HG03521 (cell line): ENCODE measurements around the gene GPR141.
"Not testable (repeated sequence)": the region's sequence is repeated elsewhere in the genome, so short reads cannot be mapped to it uniquely, and the experiment has no call there.

Experiments used
- ATAC-seq: cut with Tn5 transposase; IDR thresholded peaks from one replicate; pipeline ENCODE4 v1.9.1; 2021; ENCODE audit warnings: mild to moderate bottlenecking, moderate library complexity; ENCODE audit not compliant: unreplicated experiment

The GPR141 gene

DNA sequence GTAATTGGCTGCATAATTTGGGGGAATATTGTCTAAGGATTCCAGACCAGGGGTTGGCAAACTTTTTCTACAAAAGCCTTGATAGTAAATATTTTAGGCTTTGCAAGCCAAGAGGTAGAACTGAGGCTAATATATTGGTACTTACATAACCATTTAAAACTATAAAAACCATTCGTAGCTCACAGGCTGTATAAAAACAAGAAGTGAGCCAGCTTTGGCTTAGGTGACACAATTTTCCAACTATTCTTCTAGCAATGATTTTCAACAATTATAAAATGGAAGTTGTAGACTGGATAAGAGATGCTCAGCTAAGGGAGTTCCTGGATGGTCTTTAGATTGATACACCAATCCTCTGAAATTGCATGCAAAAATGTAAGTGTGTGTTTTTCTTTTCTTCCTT lies 1.4 kb downstream of the GPR141 start:
- ATAC-seq: no peak

DNA sequence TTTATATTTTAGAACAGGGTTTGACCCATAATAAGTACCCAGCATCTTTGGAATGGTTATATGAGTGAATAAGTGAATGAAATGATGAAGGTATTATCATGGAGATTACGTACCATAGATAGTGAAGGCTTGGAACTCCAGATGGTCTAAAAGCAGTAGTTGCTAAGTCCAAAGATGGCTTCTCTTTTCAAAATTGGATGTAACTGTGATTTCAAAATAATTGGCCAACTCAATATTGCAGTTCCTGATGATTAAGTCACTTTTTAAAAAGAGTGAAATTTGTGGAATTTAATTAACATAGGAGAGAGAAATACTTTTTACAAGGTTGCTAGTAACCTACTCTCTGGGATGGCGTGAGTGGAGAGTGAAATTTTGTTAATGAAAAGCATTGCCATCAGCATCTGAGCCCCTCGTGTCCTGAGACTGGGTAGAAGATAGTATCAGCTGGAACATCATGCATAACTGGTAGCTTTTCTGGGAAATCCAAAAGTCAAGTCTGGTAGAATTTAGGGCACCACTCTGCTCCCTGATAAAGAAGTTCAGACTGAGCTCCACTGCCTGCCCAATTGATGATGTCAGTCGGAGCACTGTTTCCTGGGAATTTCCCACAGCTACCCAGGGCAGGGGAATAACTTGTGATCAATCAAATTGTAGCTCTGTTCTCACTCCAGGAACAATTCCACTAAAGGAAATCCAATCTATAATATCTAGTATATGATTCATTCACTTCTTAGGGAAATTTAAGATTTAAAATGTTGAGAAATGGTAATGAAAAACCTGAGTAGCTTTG lies 3.2 kb downstream of the GPR141 start:
- no peak for ATAC-seq

DNA sequence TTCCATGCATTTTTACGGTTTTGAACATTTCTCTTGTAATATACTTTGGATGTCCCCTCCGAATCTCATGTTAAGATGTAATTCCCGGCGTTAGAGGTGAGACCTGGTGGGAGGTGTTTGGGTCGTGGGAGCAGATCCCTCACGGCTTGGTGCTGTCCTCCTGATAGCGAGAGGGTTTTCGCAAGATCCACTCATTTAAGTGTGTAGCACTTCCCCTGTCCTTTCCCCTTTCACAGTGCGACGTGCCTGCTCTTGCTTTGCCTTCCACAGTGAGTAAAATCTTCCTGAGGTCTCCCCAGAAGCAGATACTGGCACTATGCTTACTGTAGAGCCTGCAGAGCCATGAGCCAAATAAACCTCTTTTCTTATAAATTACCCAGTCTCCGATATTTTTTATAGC lies 6.6 kb downstream of the GPR141 start:
- no peak for ATAC-seq

DNA sequence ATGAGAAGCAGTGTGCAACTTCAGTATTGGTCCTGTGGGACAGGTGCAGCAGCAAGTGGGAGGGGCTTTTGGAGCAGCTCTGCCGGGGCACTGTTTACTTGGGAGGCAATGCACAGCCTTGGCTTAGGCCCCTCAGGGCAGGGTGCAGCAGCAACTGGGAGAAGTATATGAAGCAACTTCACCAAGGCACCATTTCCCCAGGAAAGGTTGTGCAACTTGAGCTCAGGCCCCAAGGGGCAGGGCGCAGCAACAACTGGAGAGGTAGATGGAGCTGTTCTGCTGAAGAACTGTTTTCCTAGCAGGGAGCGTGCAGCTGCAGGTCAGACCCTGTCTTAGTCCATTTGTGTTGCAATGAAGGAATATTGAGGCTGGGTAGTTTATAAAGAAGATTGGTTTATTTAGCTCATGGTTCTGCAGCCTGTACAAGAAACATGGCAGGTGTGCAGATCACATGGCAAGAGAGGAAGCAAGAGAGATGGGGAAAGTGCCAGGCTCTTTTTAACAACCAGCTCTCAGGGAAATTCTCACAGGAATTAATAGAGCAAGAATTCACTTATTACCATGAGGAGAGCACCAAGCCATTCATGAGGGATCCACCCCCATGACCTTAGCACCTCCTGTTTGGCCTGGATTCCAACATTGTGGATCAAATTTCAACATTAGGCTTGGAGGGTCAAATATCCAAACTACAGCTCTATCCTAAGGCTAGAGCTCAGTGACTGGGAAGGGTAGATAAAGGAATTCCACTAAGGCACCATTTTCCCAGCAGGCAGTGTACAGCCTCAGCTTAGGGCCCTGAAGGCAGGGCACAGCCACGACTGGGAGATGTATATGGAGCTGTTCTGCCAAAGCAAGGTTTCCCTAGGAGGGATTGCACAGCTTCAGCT lies 10.9 kb downstream of the GPR141 start:
- ATAC-seq: no peak

DNA sequence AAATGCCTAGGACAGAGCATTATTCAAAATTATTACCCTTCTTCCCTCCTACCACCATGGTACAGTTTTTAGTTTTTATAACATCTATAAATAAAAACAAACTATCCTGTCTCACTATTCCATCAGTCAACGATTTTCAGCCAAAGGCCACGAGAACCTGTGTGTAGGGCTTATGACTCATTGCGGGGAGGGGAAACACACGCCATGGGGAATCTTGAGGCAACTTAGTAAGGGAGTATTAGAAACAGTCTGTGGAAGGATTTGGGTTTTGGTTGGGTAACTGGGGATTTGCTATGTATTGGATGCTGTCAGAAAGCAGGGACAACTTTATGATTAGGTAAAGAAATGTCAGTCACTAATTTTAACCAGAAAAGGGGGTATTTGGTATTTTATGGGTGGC lies 14.7 kb downstream of the GPR141 start:
- ATAC-seq: no peak

DNA sequence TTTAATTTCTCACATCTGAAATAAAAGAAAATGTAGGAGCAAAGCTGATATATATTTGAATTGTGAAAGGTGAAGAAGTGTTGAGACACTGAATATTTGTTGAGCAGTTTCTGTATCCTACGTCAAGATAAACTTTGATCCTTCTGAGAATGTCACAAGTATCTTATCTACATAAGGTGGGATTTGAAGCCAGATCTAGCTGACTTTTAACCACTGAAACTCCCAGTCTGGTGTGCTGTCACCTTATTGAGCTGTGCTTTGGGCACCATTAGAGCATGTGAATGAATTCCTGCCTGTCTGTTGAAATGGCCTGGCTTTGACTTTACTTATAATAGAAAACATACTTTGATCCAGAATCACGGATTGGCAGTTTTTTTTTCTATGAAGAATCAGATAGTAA lies 15.2 kb downstream of the GPR141 start:
- no peak for ATAC-seq

DNA sequence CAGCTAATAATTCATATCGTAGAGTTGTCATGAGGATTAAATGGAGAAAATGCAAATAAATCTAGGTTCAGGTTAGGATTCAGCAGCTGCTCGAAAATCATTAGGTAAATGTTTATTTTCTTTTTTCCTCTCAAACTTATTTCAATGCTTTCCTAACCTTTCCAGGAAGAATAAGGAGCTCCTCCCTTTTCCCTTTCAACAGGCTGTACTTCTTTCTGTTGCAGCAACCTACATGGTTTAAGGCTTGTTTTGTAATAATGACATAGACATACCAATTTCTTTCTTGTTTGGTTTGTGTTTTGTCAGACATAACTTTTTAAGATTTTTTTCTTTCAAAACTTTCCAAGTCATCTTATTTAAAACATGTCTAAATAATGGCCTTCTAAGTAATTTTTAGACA lies 18.2 kb downstream of the GPR141 start:
- ATAC-seq: no peak

DNA sequence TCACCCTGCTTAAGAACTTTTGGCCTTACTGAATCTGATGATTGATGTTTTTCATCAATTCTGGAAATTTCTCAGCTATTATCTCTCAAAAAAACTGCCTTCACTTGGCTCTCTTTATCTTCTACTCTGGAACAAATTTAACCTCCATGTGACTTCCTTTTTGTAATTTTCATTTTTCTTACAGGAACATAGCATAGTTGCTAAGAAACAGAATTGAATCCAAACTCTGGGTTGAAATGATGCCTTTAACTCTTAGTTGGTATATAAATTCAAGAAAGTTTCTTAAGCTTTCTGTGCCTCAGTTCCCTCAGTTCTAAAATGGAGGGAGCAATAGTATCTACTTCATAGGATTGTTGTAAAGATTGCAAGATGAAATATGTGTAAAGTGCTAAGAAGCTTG lies 19.8 kb downstream of the GPR141 start:
- ATAC-seq: no peak

DNA sequence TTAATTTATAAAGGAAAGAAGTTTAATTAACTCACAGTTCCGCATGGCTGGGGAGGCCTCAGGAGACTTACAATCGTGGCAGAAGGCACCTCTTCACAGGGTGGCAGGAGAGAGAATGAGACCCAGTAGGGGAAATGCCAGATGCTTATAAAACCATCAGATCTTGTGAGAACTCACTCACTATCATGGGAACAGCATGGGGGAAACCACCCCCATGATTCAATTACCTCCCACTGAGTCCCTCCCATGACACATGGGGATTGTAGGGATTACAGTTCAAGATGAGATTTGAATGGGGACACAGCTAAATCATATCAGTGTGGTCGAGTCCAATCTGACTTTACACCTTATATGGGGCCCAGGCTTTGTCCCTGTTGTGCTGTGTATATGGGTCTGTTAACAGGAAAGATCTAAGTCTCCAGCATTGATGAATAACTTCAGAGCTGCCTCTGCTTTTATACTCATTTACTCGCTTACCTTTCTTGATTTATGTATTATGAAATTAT lies 20.8 kb downstream of the GPR141 start:
- not testable (repeated sequence) for ATAC-seq

DNA sequence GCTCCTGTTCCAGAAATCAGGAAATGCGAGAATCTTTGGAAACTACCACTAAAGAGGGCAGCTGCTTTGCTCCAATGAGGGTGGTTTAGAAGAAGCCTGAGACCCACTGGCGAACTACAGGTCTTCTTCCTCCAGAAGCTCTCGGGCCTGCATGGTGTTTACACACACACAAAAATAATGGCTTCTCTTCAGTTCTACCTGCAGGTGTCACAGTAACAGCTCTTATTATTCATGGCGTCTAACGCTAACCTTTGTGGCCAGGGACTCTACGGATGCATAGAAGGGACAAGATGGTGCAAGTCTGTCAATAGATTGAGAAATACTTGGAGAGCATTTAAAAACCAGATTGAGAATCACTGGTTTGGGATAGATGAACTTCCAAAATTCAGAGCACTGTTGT lies 22.4 kb downstream of the GPR141 start:
- no peak for ATAC-seq

DNA sequence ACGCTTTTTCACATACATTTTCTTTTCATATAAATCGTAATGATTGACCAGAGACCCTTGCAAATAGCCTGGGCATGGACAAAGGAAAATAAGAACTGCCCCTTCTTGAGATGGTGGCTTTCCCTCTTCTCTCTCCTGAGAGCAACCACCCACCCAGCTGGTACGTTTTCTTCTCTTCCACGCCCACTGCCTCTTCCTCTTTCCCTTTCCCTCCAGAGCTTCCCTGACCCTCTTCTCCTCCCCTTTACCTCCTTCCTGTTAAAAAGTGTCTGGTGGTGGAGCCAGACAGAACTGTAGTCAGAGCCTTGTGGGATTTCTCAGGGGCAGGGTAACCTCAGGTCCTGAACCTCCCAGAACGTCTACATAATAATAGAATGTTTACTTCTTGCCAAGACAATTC lies 23.2 kb downstream of the GPR141 start:
- no peak for ATAC-seq

DNA sequence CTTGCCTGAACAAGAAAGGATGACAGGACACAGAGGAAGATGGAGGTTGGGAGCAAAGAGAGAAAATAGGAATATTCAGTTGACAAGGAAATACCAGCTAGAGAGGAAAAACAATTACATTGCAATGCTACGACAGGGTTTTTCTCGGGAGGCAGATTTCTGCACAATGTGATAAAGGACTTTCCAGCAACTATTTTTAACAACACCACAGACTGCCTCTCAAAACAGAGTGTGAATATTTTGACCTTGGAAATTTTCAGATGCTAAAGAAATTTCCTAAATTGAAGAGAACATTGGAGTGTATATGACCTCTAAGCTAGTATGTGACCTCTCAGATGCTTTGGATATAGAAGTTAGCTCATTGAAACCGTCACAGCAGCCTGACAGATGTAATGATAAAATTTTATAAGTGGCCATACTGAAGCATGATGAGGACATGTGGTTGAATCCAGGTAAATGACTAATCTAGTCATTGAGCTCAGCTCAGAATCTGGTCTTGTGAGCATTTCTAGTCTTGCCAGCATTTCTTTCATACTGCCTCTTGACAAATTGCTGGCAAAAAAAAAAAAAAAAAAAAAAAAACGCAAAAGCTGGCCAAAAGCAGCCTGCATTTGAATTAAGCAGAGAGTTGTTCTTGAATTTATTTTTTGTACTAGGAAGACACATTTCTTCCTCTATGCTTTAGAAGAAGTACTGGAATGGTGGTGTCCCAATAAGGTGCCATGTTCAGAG lies 24.4 kb downstream of the GPR141 start:
- ATAC-seq: no peak

DNA sequence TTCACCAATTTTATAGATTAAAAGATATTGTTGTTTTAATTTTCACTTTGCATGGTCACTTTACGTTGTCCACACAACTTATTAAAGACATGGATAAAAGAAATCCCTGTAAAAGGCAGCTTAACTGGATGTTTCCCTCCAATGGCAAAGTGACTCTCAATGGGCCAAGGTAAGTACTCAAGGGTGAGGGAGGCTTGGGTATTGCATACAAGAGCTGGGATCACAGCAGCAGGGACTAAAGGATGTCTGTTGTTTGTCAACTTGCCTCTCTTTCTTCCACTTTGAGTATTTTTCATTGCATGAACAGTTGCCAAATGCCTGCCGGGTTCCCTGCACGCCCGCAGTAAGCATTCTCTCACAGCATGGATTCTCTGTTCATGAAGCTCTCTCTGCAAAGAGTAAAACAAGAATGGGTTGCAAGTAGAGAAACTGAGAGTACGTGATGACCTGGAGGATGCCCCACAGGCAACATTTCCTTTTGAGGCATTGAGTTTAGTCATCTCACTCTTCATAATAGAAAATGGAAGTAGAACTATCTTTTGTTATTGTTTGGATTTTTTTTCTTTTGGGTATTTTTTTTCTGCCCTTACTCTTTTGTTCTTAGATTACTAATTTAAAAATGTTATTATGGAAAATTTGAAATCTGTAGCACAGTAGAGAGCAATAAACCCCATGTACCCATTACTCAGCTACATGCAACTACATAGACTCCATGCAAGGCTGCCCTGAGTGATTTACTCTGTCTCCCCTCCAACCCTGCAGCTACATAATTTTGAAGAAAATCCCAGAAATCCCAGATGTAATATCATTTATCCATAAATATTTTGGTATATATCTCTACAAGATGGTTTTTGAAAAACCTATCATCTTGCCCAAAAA lies 26.3 kb downstream of the GPR141 start:
- peak; percentile 95 for ATAC-seq

DNA sequence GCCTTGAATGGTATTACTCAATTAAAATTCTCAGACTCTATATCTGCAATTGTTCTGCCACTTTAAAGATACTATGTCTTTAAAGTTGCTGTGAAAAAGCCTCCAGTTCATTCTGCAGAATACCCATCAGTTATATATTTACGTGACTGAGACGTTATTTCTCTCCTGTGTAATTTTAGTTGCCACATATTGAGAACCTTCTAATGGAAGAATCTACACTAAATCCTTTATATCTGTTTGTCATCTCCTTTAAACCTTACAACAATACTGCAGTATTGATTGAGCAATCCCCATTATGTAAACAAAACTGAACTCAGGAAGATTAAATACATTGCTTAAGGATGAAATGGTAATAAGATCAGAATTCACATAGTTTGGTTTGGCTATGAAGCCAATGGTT lies 30.0 kb downstream of the GPR141 start:
- ATAC-seq: no peak

DNA sequence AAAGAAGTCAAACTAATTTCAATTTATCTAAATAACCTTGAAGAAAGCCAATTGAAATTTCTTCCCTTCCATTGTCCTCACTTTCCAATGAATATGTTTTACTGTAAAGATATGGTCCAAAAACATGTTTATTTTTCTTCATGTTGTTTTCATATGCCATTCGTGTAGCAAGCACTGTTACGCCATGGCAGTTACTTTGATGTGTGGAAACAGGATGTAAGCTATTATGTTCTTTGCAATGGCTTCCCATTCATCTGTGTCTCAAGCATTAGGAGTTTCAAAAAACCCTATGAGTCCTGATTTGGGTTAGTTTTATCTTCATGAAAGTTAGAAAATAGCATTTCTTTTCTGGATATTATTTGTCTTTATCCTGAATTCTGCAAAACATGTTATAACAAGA lies 31.0 kb downstream of the GPR141 start:
- no peak for ATAC-seq

DNA sequence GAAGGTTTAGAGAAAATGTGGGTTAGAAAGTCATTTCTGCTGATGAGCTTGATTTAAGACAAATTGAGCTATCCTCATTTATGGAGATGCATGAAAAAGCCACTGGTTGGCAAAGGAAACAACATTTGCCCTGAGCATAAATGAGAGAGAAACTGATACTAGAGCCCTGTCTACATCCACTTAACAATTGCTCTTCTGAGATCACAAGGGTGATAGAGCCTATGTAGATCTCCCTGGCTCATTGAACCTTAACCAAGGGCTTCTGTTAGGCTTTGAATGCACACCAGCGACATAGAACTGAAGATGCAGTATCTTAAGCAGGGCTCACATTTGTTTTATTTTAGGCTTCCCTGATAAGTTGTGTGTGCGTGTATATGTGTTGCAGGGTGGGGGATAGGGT lies 35.0 kb downstream of the GPR141 start:
- ATAC-seq: no peak

DNA sequence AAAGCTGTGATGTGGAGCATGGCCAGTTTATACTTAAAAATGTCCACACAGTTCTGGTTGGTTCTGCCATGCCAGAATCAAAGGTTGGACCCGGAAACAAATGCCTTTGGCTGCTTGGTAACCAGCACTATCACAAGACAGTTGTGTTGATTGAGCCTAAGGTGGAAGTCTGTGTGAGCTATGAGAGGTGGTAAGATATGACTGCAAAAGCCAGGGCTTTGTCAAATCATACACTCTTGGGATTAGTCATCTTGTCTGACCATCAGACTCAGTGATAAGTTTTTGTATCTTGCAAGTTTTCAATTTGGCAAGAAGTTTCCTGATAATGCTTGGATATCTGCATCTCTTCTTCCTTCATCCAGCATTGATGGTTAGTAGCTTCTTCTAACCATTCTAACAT lies 35.5 kb downstream of the GPR141 start:
- ATAC-seq: peak; percentile 85

DNA sequence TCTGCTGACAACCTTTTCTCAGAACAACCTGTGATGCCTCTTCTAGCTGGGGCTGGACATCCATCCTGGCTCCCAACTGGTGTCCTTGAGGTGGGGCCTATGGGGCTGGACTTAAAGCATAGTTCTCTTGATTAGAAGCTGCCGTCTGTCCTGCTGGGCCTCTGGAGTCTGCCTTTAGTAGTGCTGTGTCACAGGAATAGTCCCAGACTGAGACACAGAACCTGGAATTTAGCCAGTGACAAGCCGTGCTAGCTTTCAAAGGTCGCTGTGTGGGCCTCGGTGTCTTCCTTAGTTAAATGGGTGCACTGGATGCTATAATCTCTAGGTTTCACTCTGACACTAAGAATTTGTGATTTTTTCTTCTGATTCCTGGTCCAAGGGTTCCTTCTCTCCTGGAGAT lies 41.2 kb downstream of the GPR141 start:
- no peak for ATAC-seq

DNA sequence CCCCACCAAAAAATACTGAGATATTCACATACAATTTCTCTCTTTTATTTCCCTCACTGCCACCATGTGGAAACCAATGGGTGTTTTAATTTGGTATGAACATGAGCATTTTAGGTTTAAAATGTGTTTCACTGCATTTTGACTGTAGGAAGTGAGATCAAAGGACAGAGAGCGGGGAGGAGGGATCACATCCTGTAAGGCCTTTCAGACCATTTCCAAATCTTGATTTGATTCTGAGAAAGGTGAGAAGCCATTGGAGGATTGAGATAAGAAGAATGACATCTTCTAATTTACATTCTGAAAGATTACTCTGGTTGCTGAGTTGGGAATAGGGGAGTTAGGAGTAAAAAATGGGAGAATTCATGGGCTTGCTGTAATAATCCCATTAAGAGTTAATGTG lies 42.5 kb downstream of the GPR141 start:
- no peak for ATAC-seq

DNA sequence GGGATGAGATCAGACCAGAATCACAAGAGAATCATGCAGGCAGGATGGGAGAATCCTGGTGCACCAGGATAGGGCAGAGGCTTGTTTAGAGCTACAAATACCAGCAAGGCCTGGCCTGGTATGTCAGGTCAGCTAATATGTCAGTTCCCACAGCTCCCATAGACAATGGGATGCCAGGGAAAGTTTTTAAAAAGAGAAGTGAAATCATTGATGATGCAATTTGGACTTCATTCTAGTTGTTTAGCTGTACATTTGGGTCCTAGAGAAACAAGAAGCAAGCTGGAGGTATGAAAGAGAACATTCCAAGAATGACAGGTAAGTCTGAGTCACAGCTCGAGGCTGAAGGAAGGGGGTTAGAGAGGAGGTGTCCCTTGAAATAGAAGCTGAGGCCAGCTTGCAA lies 45.2 kb downstream of the GPR141 start:
- ATAC-seq: no peak
